Stimulated activated naive CD8-positive, alpha-beta T cell treated with anti-CD3 and anti-CD28 coated beads, Interleukin-15, amount 100 ng/mL, for 72 hours (primary cell): ENCODE data around the gene IGSF8.

Experiments used
- ATAC-seq: fragments of 150-1000 bp; cut with Tn5 transposase; 2 replicates; pipeline ENCODE4 v1.10.0; 2021; ENCODE audit warnings: mild to moderate bottlenecking, moderate library complexity
- DNase-seq, 2 donors: peaks; one replicate each; pipeline ENCODE4 v3.0.0; 2021 to 2022
- H3K27ac Mint-ChIP-seq, 2 donors: one replicate each; pipeline ENCODE4 v1.8.0; 2022; ENCODE audit warnings: mild to moderate bottlenecking in 2 of 2, mixed read lengths in 2 of 2, moderate library complexity in 2 of 2
- H3K27me3 Mint-ChIP-seq: one replicate; pipeline ENCODE4 v1.8.0; 2022; ENCODE audit warnings: mixed read lengths
- H3K4me1 Mint-ChIP-seq: one replicate; pipeline ENCODE4 v1.8.0; 2022; ENCODE audit warnings: mild to moderate bottlenecking, mixed read lengths
- H3K4me3 Mint-ChIP-seq, 2 donors: one replicate each; pipeline ENCODE4 v1.8.0; 2022; ENCODE audit warnings: mild to moderate bottlenecking in 2 of 2, mixed read lengths in 2 of 2, moderate library complexity in 1 of 2
- H3K9me3 Mint-ChIP-seq, 2 donors: one replicate each; pipeline ENCODE4 v1.8.0; 2022; ENCODE audit warnings: mixed read lengths in 2 of 2

Gene IGSF8

DNA sequence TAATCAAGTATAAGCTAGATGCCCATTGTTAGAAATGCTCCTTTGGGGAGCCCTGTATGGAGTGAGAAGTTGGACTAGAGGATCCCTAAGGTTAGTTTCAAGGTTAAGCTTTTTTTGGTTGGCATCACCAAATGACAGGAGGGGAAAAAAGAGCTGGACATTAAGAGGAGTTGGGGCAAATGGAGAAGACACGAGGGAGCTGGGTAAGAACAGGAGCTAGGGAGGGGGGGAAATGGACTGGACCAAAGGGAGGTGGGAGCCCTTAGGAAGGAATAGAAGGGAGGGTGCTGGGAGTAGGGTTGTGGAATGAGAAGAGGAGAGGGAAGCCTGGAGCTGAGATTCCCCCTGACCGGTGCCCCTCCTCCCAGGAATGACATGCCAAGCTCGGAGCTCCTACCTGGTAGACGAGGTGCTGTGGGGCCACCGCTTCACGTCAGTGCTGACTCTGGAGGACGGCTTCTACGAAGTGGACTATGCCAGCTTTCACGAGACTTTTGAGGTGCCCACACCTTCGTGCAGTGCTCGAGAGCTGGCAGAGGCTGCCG lies 11.2 kb downstream of the IGSF8 start:
- Mint-ChIP-seq H3K4me3 (no peak overlapping the region), H3K4me1 (peaks cover 14% of the 10 kb centered on the region), H3K27ac (no peak overlapping the region), H3K9me3 (no peaks in the 10 kb centered on the region), H3K27me3 (peaks cover 13% of the 10 kb centered on the region)
- ATAC-seq = no peak
- DNase-seq = no peak

DNA sequence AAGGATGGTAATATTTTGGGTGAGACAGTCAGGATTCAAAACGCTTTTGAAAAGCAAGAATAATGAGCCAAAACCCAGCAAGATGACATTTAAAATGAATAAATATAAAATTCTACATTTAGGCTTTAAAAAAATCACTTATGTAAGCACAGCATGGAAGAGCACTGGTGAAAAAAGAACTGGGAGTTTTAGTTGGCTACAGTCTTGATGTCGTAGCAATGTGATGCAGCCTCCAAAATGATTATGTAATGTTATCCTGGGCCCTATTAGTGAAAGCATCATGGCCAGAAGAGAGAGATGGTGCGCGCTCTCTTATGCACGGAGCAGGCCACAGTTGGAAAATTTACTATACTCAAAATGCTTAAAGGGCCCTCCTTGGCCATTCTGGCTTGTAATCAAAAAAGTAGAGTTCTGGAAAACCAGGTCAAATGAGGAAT lies 11.9 kb downstream of the IGSF8 start:
- Mint-ChIP-seq H3K4me1 (peaks cover 15% of the 10 kb centered on the region), H3K27ac (no peak overlapping the region), H3K9me3 (no peaks in the 10 kb centered on the region), H3K27me3 (peaks cover 21% of the 10 kb centered on the region), H3K4me3 (no peak overlapping the region)
- ATAC-seq (no peak), DNase-seq (no peak)

DNA sequence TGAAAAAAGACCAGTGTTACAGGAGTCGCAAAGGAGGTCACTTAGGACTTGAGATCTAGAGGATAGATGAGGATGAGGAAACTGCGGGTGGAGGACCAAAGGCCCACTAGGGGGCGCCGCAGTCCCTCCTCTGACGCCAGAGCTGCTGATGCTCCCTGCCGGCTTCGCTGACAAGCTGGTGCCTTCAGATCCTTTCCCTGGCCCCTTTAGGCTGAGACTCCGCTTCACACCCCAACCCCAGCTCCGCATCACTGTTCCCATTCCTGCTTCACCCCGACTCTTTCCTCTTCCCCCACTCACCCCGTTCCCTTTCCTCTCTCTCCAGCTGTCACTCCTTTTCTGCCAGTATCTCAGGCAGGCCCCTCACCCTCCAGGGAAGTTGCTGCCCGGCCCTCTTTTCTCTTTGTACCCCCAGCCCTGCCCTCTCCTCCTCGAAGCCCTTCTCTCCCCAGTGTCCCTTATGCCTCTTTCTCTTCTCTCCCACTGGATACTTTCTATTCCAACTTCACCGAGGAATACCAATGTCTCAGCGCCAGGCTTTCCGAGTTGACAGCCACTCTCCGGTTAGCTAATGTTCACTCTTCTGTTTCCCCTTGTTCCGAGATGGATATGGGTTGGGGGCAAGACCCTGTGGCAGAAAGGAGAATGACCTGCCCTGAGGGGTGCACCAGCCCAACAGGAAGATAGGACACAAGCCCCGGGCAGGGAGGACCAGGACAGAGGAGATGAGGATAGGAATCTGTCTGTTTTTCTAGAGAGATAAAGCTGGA lies 12.5 kb downstream of the IGSF8 start:
- H3K27me3 Mint-ChIP-seq = peaks cover 27% of the 10 kb centered on the region
- DNase-seq (peak; percentile 78 to 80), ATAC-seq (peak; percentile 77)
- peaks cover 21% of the 10 kb centered on the region for H3K4me1 Mint-ChIP-seq
- H3K4me3 Mint-ChIP-seq = no peak overlapping the region
- no peaks in the 10 kb centered on the region for H3K9me3 Mint-ChIP-seq
- H3K27ac Mint-ChIP-seq = no peak overlapping the region

DNA sequence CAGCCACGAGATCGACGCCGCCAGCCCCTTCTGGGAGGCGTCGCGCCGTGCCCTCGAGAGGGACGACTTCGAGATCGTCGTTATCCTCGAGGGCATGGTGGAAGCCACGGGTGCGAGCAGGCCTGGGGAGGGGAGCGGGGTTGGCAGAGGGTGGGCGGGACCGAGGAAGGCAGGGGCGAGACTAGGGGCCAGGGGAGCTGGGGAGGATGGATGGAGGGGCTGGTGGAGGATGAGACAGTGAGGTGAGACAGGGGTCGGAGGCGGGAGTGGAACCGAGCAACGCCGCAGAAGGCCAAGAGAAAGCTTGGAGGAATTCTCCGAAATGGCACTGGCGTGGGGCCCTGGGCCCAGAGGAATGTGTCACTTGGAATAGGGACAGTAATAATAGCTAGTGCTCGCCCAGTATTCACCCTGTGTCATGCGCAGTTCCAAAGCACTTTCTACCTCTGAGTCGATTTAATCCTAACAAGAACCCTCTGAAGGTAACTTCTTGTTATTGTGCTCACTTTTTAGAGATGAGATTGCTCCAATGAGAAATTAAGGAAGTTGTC lies 13.6 kb downstream of the IGSF8 start:
- no peak for ATAC-seq
- H3K4me1 Mint-ChIP-seq = peaks cover 26% of the 10 kb centered on the region
- H3K27ac Mint-ChIP-seq = no peak overlapping the region
- DNase-seq = no peak
- no peaks in the 10 kb centered on the region for H3K9me3 Mint-ChIP-seq
- no peak overlapping the region for H3K4me3 Mint-ChIP-seq
- peaks cover 37% of the 10 kb centered on the region for H3K27me3 Mint-ChIP-seq

DNA sequence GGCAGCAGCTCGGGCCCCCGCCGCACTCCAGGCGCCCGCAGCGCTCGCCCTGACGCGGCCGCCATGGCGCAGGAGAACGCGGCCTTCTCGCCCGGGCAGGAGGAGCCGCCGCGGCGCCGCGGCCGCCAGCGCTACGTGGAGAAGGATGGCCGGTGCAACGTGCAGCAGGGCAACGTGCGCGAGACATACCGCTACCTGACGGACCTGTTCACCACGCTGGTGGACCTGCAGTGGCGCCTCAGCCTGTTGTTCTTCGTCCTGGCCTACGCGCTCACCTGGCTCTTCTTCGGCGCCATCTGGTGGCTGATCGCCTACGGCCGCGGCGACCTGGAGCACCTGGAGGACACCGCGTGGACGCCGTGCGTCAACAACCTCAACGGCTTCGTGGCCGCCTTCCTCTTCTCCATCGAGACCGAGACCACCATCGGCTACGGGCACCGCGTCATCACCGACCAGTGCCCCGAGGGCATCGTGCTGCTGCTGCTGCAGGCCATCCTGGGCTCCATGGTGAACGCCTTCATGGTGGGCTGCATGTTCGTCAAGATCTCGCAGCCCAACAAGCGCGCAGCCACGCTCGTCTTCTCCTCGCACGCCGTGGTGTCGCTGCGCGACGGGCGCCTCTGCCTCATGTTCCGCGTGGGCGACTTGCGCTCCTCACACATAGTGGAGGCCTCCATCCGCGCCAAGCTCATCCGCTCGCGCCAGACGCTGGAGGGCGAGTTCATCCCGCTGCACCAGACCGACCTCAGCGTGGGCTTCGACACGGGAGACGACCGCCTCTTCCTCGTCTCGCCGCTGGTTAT lies 14.2 kb downstream of the IGSF8 start:
- peaks cover 26% of the 10 kb centered on the region for H3K4me1 Mint-ChIP-seq
- H3K27ac Mint-ChIP-seq = no peak overlapping the region
- DNase-seq (peak; percentile 74 to 77), ATAC-seq (peak; percentile 83)
- H3K27me3 Mint-ChIP-seq = peaks cover 41% of the 10 kb centered on the region
- H3K9me3 Mint-ChIP-seq = no peaks in the 10 kb centered on the region
- H3K4me3 Mint-ChIP-seq = peak overlapping the region; percentile 52 to 66

DNA sequence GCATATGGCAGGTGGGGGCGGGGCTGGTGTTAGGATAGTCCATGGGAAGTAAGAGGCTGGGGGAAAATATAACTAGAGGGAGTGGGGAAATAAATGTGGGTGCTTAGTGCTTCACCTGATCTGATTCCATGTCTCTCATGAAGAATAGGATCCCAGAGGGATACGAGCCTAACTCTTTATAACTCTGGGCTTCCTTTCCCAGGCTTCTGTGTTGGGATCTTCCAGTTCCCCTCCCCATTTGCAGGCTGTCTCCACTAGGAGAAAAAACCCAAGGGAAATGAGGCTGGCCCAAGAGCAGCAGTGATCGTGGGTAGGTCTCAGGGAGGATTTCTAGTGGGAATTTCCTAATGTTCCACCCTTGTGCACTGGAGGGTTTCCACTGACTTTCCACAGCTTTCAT lies 15.5 kb downstream of the IGSF8 start:
- H3K4me3 Mint-ChIP-seq = peak overlapping the region in 1 of 2 donors; percentile 66
- peaks cover 51% of the 10 kb centered on the region for H3K27me3 Mint-ChIP-seq

DNA sequence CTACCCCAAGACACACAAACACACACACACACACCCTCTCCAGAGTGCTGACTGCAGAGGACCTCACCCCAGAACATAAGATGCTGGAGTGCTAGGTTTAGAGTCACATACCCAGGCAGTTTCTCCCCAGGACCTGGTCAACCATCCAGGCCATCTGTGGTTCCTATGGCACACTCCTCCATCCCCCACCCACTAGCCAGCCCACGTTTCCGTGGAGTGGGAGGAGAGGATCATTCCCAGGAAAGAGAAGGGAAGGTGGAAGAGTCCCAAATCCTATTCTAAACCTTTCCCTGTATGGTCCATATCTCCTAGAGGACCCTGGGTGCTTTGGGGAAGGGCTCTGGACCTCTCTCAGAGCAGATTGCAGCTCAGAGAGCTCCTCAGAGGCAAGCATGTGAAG lies 15.9 kb downstream of the IGSF8 start:
- no peak for ATAC-seq
- H3K27me3 Mint-ChIP-seq = peaks cover 54% of the 10 kb centered on the region
- no peak for DNase-seq
- H3K27ac Mint-ChIP-seq = no peak overlapping the region
- H3K9me3 Mint-ChIP-seq = no peaks in the 10 kb centered on the region
- no peak overlapping the region for H3K4me3 Mint-ChIP-seq
- H3K4me1 Mint-ChIP-seq = peaks cover 26% of the 10 kb centered on the region

More for the DNA sequence above, 15.5 kb downstream of the IGSF8 start:
- H3K9me3 Mint-ChIP-seq = no peaks in the 10 kb centered on the region
- ATAC-seq (no peak), DNase-seq (no peak)
- peaks cover 26% of the 10 kb centered on the region for H3K4me1 Mint-ChIP-seq
- no peak overlapping the region for H3K27ac Mint-ChIP-seq

DNA sequence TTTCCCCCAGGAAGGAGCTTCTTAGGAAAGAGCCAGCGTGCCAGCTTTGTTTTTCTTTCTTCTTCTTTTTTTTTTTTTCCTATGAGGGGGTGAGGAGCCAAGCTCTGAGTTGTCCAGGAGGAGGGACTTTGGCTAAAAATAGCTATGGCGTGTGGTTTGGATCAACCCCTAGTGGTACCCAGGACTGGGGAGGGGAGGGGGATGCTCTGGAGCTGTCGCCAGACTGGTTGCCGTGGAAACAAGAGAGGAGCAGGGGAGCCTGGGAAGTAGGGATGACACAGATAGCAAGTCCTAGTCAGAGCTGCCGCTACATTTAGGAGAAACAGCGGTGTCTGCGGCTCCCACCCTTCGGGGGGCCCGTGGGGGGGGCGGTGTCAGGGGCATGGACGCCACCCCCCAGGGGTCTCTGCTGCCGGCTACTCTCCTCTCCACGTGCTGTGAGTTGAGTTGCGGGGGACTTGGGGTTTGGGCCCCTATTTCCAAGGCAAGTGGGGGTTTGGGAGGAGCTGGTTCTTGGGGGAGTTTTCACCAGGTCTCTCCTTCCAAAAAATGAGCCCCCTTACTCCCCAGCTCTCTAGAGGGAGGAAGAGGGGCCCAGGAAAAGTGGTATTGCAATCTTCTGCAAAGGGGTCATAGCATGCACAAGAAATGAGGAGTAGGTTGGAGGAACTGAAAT lies 17.0 kb downstream of the IGSF8 start, which contains the start of gene KCNJ9:
KCNJ9 (plus strand) TSS at position 278 of the 676 bp plus-strand sequence. CDS start 2,493 bp downstream, outside the sequence.
- DNase-seq (no peak), ATAC-seq (no peak)
- peaks cover 61% of the 10 kb centered on the region for H3K27me3 Mint-ChIP-seq
- H3K27ac Mint-ChIP-seq = no peak within 1 kb of the TSS
- peaks cover 26% of the 10 kb centered on the region for H3K4me1 Mint-ChIP-seq
- H3K9me3 Mint-ChIP-seq = no peaks in the 10 kb centered on the region
- no peak within 1 kb of the TSS for H3K4me3 Mint-ChIP-seq

DNA sequence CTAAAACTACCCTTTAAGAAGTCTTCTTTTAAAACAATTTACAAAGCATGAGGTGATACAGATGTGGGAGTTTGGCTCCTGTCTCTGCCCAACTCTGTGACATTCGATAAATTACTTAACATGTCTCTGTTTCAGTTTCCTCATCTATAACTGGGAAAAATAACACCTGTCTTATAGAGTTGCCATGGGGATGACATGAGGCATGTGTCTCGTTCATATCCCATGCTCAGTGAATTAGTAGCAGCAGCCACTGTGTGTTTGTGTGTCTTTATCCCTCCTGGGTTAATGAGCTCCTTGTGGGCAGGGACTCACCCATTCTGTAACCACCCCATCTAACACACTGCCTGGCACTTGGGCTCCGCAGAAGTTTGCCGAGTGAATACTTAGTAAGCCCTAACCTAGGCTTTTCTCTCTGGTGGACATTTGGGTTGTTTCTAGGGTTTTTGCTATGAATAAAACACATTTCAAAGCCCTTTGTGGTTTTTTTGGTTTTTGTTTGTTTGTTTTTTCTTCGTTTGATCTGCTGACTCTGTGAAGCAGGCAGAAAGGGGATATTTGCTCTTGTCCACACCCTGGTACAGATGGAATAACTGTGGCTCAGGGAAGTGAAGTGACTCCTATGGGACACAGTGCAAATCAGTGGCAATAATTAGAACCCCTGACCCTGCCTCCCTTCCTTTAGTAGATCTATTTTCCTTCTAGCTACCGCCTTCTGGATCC lies 17.9 kb downstream of the IGSF8 start:
- no peak for DNase-seq
- H3K4me1 Mint-ChIP-seq = peaks cover 21% of the 10 kb centered on the region
- H3K27me3 Mint-ChIP-seq = peaks cover 69% of the 10 kb centered on the region
- no peak for ATAC-seq
- no peaks in the 10 kb centered on the region for H3K9me3 Mint-ChIP-seq
- H3K4me3 Mint-ChIP-seq = no peak overlapping the region
- no peak overlapping the region for H3K27ac Mint-ChIP-seq

DNA sequence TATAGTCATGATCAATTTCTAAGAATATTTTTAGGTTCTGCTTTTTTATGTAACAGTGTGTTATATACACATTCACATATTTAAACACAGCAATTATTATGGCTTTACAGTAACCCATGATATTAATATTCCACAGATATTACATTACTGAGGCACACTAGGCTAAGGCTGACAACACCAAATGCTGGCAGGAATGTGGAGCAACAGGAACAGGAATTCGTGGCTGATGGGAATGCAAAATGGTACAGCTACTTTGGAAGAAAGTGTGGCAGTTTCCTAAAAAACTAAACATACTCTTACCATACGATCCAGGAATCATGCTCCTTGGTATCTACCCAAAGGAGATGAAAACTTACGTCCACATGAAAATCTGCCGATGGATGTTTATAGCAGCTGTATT lies 19.0 kb downstream of the IGSF8 start:
- DNase-seq (no peak), ATAC-seq (no peak)
- Mint-ChIP-seq H3K9me3 (no peaks in the 10 kb centered on the region), H3K27me3 (peaks cover 78% of the 10 kb centered on the region), H3K27ac (no peak overlapping the region), H3K4me1 (peaks cover 19% of the 10 kb centered on the region), H3K4me3 (no peak overlapping the region)

DNA sequence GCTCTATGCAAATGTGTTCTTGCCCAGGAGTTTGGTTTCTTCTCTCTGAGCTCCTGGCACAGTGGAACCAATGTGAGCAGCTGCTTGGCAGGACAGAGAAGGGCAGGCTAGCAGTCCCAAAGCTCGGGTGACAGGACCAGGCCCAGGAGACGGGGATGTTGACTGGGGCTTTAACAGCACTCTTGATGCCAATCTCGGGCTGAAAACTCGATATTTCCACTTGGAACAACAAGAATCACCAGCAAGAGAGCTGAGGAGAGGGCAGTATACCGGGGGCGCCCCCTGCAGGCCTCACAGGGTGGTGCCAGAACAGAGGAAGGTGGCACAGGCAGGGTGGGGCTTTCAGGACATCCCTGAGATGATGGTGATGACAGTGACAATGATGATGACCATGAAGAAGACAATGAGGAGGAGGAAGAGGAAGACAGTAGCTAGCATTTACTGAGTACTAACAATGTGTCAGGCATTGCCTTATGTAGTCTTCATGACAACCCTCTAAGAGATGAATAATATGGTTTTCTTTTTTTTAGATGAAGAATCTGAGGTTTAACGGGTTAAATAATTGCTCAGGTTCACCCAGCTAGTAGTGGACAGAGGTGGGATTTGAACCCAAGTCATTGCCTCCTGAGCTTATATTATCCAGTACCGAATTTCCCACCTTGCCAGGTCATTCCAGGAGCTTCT lies 19.8 kb downstream of the IGSF8 start:
- ATAC-seq (peak; percentile 91), DNase-seq (peak; percentile 67 to 73)
- H3K4me1 Mint-ChIP-seq = peaks cover 13% of the 10 kb centered on the region
- peaks cover 81% of the 10 kb centered on the region for H3K27me3 Mint-ChIP-seq
- H3K27ac Mint-ChIP-seq = no peak overlapping the region
- H3K4me3 Mint-ChIP-seq = no peak overlapping the region
- no peaks in the 10 kb centered on the region for H3K9me3 Mint-ChIP-seq

DNA sequence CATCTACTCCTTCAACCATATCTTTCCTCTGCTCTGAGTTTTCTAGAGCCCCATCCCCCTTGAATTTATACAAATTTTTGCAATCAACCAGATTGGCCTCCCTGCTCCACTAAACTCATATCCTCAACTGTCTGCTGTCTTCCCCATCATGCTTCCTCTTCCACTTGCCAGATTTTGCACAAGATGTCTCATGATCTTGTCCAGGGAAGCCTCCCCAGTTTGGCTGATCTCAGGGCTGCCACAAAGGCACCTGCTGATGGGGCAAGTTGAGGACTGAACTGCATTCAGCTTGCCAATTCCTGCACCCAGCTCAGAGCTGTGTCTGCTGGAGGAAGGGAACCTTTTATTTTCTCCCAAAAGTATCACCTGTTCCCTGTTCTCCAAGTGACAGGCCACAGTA lies 20.9 kb downstream of the IGSF8 start:
- H3K27me3 Mint-ChIP-seq = peaks cover 76% of the 10 kb centered on the region
- peaks cover 13% of the 10 kb centered on the region for H3K4me1 Mint-ChIP-seq
- DNase-seq (no peak), ATAC-seq (no peak)
- H3K4me3 Mint-ChIP-seq = no peak overlapping the region
- H3K9me3 Mint-ChIP-seq = no peaks in the 10 kb centered on the region
- H3K27ac Mint-ChIP-seq = no peak overlapping the region

DNA sequence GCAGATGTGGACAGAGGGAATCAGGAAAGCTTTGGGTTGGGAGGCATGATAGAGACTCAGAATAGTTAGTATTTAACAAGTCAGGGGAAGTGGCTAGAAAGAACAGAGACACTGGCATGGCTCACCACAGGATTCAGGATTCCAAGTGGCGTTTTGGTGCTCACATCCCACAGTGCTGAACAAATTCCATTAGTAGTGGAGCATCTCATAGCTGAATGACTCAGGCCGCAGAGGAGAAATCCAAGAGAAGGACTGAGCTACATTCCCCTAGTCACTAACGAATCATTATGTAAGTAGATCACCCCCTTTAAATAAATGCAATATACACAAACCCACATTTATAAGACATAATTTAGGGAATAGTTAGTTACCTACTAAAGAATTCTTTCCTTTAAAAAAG lies 22.1 kb downstream of the IGSF8 start:
- Mint-ChIP-seq H3K27ac (no peak overlapping the region), H3K27me3 (peaks cover 75% of the 10 kb centered on the region), H3K4me3 (no peak overlapping the region), H3K9me3 (no peaks in the 10 kb centered on the region), H3K4me1 (peaks cover 9% of the 10 kb centered on the region)
- DNase-seq (no peak), ATAC-seq (no peak)

DNA sequence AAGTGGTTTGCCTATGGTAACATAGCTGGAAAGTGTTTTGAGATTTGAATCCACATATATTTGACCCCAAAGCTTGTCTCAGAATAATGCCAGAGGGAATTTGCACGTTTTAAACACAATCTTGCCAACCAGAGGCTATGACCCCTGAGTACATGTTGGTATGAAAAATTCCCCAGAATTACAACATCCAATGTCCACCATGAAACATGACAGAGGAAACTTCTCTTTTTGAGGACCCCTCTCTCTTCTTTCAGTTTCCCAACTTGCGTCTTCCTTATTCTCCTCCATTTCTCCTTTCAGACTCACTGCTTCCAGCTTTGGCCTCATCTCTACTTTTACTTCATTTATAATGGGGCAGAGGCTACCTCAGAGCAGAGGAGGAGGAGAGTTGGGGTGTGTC lies 22.6 kb downstream of the IGSF8 start:
- Mint-ChIP-seq H3K27me3 (peaks cover 75% of the 10 kb centered on the region), H3K9me3 (no peaks in the 10 kb centered on the region), H3K4me3 (no peak overlapping the region), H3K4me1 (peaks cover 5% of the 10 kb centered on the region), H3K27ac (no peak overlapping the region)
- ATAC-seq (no peak), DNase-seq (no peak)
